GM15510 (cell line): ENCODE measurements around the gene ANKRD28.

Experiments used
- POLR2A ChIP-seq: IDR thresholded peaks from 3 replicates; pipeline ENCODE4 v1.6.1; 2011; ENCODE audit warnings: borderline replicate concordance; ENCODE audit not compliant: insufficient read length; ENCODE audit errors: extremely low read depth

Gene ANKRD28

GRCh38 chr3:15664144-15664543 is 133.6 kb downstream of the ANKRD28 start:
- no peak for TF ChIP-seq POLR2A

DNA sequence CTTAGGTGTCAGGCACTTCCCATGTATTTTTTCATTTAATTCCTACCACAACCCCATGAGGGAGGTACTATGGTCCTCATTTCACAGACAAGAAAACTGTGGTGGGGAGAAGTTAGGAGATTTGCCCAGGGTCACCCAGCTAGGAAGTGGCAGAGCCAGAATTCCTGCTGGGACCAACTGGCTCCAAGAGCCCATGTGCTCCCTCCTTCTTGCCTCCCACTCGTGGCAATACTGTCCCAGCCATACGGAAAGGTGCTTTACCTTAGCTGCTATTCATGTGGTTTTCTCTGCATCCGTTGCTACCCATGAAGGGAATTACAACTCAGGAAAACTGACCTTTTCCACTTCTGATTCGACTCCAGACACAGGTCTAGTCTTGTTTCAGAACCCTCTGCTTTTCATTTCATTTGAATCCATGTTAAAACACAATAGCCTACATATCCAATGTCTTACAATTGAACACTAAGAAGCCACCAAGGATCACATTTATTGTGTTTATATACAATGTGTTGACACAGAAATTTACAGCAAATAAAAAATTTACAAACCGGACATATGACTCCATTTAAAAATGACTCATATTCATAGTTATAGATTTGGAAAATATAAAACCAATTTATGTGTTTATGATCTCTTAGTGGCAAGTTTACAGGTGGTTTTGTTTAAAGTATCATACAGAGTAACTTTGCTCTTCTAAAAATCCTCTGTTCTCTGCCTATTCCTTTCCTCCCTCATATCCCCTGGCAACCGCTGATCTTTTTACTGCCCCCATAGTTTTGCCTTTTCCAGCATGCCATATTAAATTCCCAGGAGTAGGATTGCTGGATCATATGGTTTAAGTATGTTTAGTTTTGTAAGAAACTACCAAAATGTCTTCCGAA is 137.5 kb downstream of the ANKRD28 start:
- TF ChIP-seq POLR2A, result no peak

DNA sequence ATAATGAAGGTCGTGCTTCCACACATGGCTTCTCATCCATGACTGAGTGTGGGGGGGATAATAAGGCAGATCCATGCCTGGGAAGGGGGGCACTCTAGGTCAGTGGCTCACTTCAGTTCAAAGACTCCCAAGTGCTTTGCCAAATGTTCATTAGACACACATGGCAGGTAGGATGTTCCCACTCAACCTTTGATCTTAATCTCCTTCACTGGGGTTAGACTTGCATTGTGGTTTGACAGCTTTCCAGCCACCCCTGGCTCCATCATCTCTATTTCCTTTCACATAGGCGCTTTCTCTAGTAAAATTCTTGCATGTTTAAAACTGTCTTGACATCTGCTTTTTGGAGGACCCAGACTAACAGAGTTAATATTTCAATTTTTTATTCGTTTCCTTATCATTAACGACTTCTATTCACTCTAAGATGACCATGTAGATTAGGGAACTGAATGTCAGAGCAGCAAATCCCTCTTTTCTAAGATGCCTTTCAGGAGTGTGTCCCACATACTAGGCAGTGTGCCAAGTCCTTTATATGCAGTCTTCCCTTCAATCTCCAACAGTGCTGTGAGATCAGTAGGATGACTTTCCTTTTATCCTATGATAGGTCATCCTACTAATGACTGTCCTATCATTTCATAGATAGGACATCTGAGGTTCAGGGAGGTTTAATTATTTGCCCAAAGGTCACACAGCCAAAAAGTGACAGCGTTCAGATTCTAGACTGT is 138.4 kb downstream of the ANKRD28 start:
- TF ChIP-seq POLR2A, result no peak

- TF ChIP-seq POLR2A, result no peak
These were observed 140.8 kb downstream of the ANKRD28 start for GRCh38 chr3:15657016-15657415.

- no peak for TF ChIP-seq POLR2A
These were observed 141.4 kb downstream of the ANKRD28 start for GRCh38 chr3:15656342-15656741.

DNA sequence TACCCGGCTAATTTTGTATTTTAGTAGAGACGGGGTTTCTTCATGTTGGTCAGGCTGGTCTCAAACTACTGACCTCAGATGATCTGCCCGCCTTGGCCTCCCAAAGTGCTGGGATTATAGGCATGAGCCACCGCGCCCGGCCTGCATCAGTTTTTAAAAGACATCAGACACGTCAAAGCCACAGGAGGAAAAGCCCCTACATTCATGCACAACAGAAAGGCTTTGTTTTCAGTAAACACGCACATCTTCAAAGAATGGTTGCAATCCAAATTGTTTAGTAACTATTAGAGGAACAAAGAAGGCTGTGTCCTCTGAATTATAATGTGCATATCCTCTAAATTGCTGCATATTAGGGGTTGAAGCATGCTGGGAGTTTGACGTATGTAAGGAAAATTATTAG is 142.9 kb downstream of the ANKRD28 start:
- no peak for TF ChIP-seq POLR2A

DNA sequence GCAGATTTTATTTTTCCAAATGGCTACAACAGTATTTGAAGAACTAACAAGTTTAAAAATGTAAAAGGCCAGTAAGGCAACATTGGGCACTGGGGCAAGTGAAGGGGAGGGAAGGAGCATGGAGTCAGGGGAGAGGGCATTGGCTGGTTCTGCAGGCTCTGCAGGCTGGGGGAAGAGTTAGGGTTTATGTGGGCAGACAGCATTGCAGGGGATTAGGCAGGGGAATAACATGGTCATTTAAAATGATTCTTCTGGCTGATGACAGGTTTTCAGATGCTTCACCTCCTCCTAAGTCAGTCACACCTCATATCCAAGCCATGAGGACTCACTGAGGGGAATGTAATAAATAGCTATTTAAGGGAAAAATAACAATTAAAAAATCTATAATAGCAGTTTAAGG is 143.7 kb downstream of the ANKRD28 start:
- TF ChIP-seq POLR2A, result no peak

DNA sequence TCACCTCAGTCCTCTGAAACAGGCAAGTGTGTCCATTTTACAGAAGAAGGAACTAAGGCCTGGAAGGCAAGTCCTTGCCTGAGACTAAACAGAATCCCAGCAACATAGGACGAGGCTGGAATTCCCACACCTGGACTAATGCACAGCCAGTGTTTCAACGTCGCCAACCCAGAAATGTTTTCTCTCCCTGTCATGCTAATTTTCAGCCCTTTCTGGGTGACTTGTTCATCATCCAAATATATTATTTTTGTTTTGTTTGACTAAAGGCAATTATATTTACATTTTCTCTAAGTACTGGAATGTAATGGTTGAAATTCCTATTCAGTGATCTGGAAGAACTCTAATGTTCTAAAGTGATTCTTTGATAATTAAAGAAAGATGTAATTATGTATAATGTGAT is 144.5 kb downstream of the ANKRD28 start:
- TF ChIP-seq POLR2A, result no peak

DNA sequence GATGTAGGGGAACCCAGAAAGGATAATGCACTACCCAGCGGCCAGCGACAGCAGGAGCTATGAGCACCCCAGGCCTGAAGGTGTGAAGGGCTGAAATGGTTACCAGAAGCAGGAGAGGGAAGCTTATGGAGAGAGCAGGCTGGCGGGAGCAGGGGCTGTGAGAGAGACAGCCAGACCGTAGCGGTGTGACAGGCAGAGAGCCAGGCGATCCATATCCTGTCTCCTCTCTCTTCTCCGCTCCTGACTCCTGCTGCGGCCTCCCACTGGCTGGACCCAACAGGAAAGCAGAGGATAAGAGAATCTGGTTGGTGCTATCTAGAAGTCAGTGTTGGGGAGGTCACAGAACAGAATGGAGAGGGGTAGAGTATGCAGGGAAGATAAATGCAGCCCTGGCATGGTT is 146.4 kb downstream of the ANKRD28 start:
- no peak for TF ChIP-seq POLR2A

- TF ChIP-seq POLR2A, result no peak
These were observed 147.9 kb downstream of the ANKRD28 start for GRCh38 chr3:15649858-15650257.

DNA sequence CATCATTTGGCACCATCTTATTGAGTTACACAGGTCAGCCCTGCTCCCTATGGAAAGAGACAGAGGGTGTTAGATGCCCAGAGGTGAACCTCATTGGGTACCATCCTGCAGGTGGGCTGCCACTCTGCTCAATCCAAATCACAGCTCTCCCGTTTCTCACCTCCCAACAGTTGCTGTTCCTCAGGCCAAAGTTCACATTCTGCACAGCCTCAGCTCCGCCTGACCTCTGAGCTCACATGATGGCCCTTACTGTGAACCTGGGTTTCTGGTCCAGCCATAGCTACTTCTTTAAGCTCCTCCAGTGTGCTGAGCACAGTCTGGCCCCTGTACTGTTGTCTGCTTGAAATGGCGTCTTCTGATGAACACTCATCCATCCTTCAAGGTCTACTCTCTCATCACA is 148.4 kb downstream of the ANKRD28 start:
- no peak for TF ChIP-seq POLR2A

GRCh38 chr3:15647611-15648167 is 150.1 kb downstream of the ANKRD28 start:
- TF ChIP-seq POLR2A, result no peak

GRCh38 chr3:15646851-15647511 is 150.8 kb downstream of the ANKRD28 start:
- TF ChIP-seq POLR2A, result no peak

DNA sequence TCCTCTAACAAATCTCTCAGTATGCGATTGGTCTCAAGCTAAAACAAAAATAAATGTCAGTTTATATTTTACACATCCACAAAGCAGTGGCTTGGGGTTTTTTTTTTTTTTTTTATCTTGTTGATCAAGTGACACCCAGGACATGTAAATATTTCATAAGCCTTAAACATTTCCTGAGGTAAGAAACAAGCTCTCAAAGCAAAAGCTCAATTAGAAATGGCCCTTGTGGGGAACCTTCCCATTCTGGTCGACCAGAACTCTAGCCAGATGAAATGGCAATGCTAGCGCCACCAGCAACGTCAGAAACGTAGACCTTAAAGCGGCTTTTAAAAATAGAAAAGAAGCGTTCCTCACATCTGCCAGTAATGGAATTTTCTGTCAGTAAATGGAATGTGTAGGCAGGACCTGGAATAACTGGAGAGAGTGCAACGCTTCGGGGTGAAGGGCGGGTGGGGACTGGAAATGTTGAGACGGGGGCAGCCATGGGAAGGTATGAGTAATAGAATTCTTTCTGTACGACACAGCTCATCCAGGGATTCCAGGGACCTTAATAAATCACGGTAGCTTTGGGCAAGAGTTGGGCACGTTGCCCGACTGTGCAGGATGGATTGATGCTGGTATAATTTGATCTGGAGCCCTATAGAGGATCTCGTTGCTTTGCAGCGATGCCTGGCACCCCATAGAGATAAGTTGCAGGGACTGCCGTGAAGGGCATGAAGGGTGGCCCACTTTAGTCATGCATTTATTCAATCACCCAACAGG is 151.9 kb downstream of the ANKRD28 start:
- TF ChIP-seq POLR2A, result no peak
